Endodermal cell (in vitro differentiated cells): ENCODE results near the gene SUPV3L1. TPM values are rescaled to one million over a fixed set of nuclear protein-coding genes. Genes with fewer than 3 reads are reported as not detected.

Experiments used
- total RNA-seq, 2 donors: library from RNA; stranded (reverse); fragmentation: NEBNext Ultra II Directional in 1 of 2; extraction: Animal tissue kit (Norgen Biotek cat#: 25700) in 1 of 2; gene quantifications; 2 replicates in 1 of 2; 3 replicates in 1 of 2; pipeline ENCODE4 v1.2.1, GENCODE V29; 2021

The SUPV3L1 gene
- total RNA-seq, 2 donors from 2014 or later, result 36.3 to 38.6 TPM

Other genes starting within 250 kb of the SUPV3L1 start
- 10 to 100 TPM; 64.7 to 78.7 TPM for gene DDX21, start 224.1 kb upstream of the SUPV3L1 start, total RNA-seq
- 10 to 100 TPM; 36.4 to 36.8 TPM for gene KIFBP, start 191.4 kb upstream of the SUPV3L1 start, total RNA-seq
- not detected for gene SRGN, start 92.1 kb upstream of the SUPV3L1 start, total RNA-seq
- 10 to 100 TPM; 41.2 to 46.5 TPM for gene VPS26A, start 56.1 kb upstream of the SUPV3L1 start, total RNA-seq
- under 1 TPM in 1 of 2 donors, not detected in 1; 0.22 TPM for gene HKDC1, start 40.1 kb downstream of the SUPV3L1 start, total RNA-seq
- 10 to 100 TPM; 38.0 to 78.8 TPM for gene HK1, start 98.3 kb downstream of the SUPV3L1 start, total RNA-seq
- gene TACR2, start 236.7 kb downstream of the SUPV3L1 start, total RNA-seq, result not detected